SK-N-MC (cell line): ENCODE data around the gene NEAT1.

Experiments used
- DNase-seq: peaks from one replicate; pipeline ENCODE4 v3.0.0-alpha.2; 2011; ENCODE audit warnings: low read depth, low spot score
- H3K27ac ChIP-seq: fragments of 200-600 bp; sonication (generic); 2 replicates; pipeline ENCODE4 v1.5.1; 2016; ENCODE audit warnings: mixed run types
- H3K36me3 ChIP-seq: fragments of 200-600 bp; sonication (generic); 2 replicates; pipeline ENCODE4 v1.6.1; 2017; ENCODE audit warnings: antibody characterized with exemption, low read length, mixed read lengths; ENCODE audit not compliant: insufficient read depth
- H3K4me3 ChIP-seq: fragments of 200-600 bp; sonication (generic); 2 replicates; pipeline ENCODE4 v1.5.1; 2016
- H3K9ac ChIP-seq: fragments of 200-600 bp; sonication (generic); 2 replicates; pipeline ENCODE4 v1.8.0; 2017; ENCODE audit warnings: mixed run types, mixed read lengths; ENCODE audit not compliant: insufficient read length
- H3K9me3 ChIP-seq: fragments of 200-600 bp; sonication (generic); 2 replicates; pipeline ENCODE4 v1.6.1; 2017; ENCODE audit warnings: low read depth, mild to moderate bottlenecking, antibody characterized with exemption, low read length, moderate library complexity, mixed read lengths
- EZH2 ChIP-seq: fragments of 200-600 bp; sonication (generic); IDR thresholded peaks from one replicate; pipeline ENCODE4 v1.6.1; 2017; ENCODE audit warnings: antibody characterized with exemption
- FOXP2 ChIP-seq: optimal IDR thresholded peaks from 2 replicates; pipeline ENCODE3; 2011; ENCODE audit warnings: mild to moderate bottlenecking, moderate library complexity; ENCODE audit not compliant: insufficient read depth; ENCODE audit errors: extremely low read length, control extremely low read depth
- POLR2AphosphoS5 ChIP-seq: IDR thresholded peaks from 2 replicates; pipeline ENCODE4 v1.6.1; 2012; ENCODE audit warnings: mild to moderate bottlenecking, low read depth, low read length, borderline replicate concordance

The NEAT1 gene

DNA sequence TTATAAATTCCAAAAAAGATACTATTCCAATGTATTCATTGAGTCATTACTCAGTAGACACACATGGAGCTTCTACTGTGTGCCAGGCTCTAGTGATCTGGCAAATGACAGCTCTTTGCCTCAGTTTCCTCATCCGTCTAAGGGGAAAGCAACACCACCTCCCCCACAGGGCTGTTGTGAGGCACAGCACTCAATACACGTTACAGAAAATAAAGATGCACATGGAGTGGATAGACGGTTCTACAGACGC is 69.7 kb downstream of the NEAT1 start:
- no peak for DNase-seq
- TF ChIP-seq POLR2AphosphoS5 (no peak), EZH2 (no peak), FOXP2 (no peak)
- peak overlapping the region; percentile 56 for H3K9ac ChIP-seq
- H3K27ac ChIP-seq = peak overlapping the region; percentile 94
- no peaks in the 10 kb centered on the region for H3K9me3 ChIP-seq
- no peaks in the 10 kb centered on the region for H3K36me3 ChIP-seq
- peak overlapping the region; percentile 54 for H3K4me3 ChIP-seq

DNA sequence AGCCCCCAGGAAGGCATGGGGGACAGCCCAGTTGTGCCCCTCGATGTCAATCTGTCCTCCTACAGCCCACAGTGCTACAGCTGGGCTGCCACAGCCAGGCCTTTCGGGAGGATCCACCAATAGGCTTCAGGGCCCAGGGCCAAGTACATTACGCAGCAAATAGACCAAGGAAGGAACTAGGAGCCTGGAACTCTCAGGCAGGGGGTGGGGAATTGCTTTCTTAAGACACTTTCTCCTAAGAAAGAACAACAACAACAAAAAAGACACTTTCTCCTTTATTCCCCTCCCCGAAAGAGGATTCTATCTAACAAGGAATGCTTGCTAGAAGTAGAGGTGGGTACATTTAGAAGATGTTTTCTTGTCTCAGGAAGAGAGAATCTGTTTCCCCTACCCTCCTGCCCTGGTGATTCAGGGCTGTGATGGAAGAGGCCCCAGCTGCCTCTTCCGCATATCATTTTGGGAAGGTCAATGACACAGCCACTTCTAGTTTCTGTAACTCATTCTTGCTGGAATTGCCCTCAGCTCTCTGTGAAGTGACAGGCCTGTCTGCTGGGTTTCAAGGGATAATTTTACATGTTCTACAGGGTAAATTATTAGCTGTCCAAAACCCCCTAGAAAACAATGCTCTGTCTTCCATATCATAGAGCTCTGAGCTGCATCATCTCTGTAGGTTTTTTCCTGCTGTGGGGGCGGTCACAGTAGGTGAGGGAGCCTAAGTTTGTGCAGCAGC is 70.2 kb downstream of the NEAT1 start:
- H3K36me3 ChIP-seq = no peaks in the 10 kb centered on the region
- H3K9ac ChIP-seq = peak overlapping the region; percentile 56
- H3K9me3 ChIP-seq = no peaks in the 10 kb centered on the region
- peak overlapping the region; percentile 54 for H3K4me3 ChIP-seq
- TF ChIP-seq FOXP2 (no peak), EZH2 (no peak), POLR2AphosphoS5 (no peak; the same call in 1 of the 2 replicates)
- peak overlapping the region; percentile 94 for H3K27ac ChIP-seq
- no peak for DNase-seq

DNA sequence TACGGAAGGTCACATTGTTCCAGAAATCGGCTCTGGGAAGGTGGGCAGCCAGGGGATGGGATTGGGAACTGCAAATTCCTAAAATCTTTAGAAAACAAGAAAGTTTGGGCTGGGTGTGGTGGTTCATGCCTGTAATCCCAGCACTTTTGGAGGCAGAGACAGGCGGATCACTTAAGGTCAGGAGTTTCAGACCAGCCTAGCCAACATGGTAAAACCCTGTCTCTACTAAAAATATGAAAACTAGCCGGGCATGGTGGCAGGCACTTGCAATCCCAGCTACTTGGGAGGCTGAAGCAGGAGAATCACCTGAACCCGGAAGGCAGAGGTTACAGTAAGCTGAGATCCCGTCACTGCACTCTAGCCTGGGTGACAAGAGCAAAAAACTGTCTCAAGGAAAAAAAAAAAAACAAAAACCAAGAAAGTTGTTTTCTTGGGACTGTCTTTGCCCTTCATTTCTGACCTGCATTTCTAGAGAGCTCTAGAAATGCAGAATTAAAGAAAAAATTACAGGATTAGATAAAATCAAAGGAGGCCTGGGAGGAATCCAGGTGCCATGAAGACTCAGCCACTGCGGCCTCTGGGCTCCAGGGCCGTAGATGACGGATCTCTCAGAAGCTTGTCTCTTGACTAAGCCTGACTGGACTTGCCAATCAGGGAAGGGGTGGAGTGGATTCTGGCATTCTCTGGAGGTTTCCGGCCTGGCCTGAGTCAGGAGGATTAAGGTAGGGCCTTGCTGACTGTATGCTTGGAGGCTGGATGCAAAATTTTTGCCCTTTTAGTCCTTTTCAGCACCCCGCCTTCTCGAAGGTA is 71.0 kb downstream of the NEAT1 start:
- peak overlapping the region; percentile 56 for H3K9ac ChIP-seq
- H3K36me3 ChIP-seq = no peaks in the 10 kb centered on the region
- TF ChIP-seq EZH2 (no peak), FOXP2 (no peak), POLR2AphosphoS5 (no peak)
- no peak for DNase-seq
- H3K4me3 ChIP-seq = no peak overlapping the region
- no peaks in the 10 kb centered on the region for H3K9me3 ChIP-seq
- H3K27ac ChIP-seq = peak overlapping the region; percentile 94
